Mesendoderm (in vitro differentiated cells): ENCODE data around the gene BCL6B.
"Not testable (repeated sequence)": the region's sequence is repeated elsewhere in the genome, so short reads cannot be mapped to it uniquely, and the experiment has no call there.

ENCODE experiments used
- DNase-seq: peaks from one replicate; pipeline ENCODE4 v3.0.0; 2013
- H2AK5ac ChIP-seq: 2 replicates; pipeline ENCODE4 v1.6.1; 2013; ENCODE audit warnings: low read length, inconsistent platforms
- H2BK120ac ChIP-seq: 2 replicates; pipeline ENCODE4 v1.6.1; 2013; ENCODE audit warnings: low read depth, mild to moderate bottlenecking, low read length, moderate library complexity, mixed read lengths
- H2BK15ac ChIP-seq: replicated peaks from 2 replicates; pipeline ENCODE4 v1.6.1; 2013; ENCODE audit warnings: low read depth, mild to moderate bottlenecking, moderate library complexity
- H2BK5ac ChIP-seq: 2 replicates; pipeline ENCODE4 v1.6.1; 2013; ENCODE audit warnings: low read length, inconsistent platforms
- H3K18ac ChIP-seq: 2 replicates; pipeline ENCODE4 v1.6.1; 2013; ENCODE audit warnings: mild to moderate bottlenecking, low read length, mixed read lengths
- H3K23ac ChIP-seq: one replicate; pipeline ENCODE4 v1.6.1; 2013; ENCODE audit warnings: low read length
- H3K27ac ChIP-seq: 2 replicates; pipeline ENCODE4 v1.5.1; 2013; ENCODE audit warnings: low read depth, mild to moderate bottlenecking, inconsistent platforms, low read length, moderate library complexity
- H3K27me3 ChIP-seq: 2 replicates; pipeline ENCODE4 v1.6.1; 2013; ENCODE audit warnings: low read length, control low read depth, mild to moderate bottlenecking, inconsistent platforms; ENCODE audit not compliant: insufficient read depth, poor library complexity
- H3K36me3 ChIP-seq: 2 replicates; pipeline ENCODE4 v1.6.1; 2013; ENCODE audit warnings: low read length, inconsistent platforms; ENCODE audit not compliant: control insufficient read depth, insufficient read depth
- H3K4ac ChIP-seq: one replicate; pipeline ENCODE4 v1.6.1; 2013; ENCODE audit warnings: low read depth, mild to moderate bottlenecking, low read length, moderate library complexity
- H3K4me1 ChIP-seq: 2 replicates; pipeline ENCODE4 v1.6.1; 2013; ENCODE audit warnings: low read depth, low read length, inconsistent platforms; ENCODE audit not compliant: control insufficient read depth
- H3K4me2 ChIP-seq: 2 replicates; pipeline ENCODE4 v1.6.1; 2013; ENCODE audit warnings: low read length
- H3K4me3 ChIP-seq: 2 replicates; pipeline ENCODE4 v1.5.1; 2013; ENCODE audit warnings: mild to moderate bottlenecking, low read length
- H3K56ac ChIP-seq: one replicate; pipeline ENCODE4 v1.6.1; 2013; ENCODE audit warnings: low read length
- H3K79me1 ChIP-seq: 2 replicates; pipeline ENCODE4 v1.6.1; 2013; ENCODE audit warnings: low read length, inconsistent platforms
- H3K79me2 ChIP-seq: 2 replicates; pipeline ENCODE4 v1.6.1; 2013; ENCODE audit warnings: mild to moderate bottlenecking, low read length; ENCODE audit not compliant: control insufficient read depth, insufficient read depth
- H3K9ac ChIP-seq: 2 replicates; pipeline ENCODE4 v1.6.1; 2013; ENCODE audit warnings: low read length, inconsistent platforms
- H4K5ac ChIP-seq: one replicate; pipeline ENCODE4 v1.6.1; 2013; ENCODE audit warnings: low read length
- H4K8ac ChIP-seq: one replicate; pipeline ENCODE4 v1.6.1; 2013; ENCODE audit warnings: low read depth, mild to moderate bottlenecking, control low read depth, low read length, moderate library complexity
- WGBS: extraction: QIAGEN DNeasy Blood & Tissue Kit; methylation state at CpG from one replicate; pipeline ENCODE4 v1.1.7; 2013; ENCODE audit warnings: low lambda C conversion rate, missing lambda C conversion rate; ENCODE audit not compliant: insufficient coverage; ENCODE audit errors: extremely low coverage; 5-methylcytosine and 5-hydroxymethylcytosine counted together

Gene BCL6B

GRCh38 chr17:6993613-6994056, 29.2 kb upstream of the BCL6B start:
- not testable (repeated sequence) for H3K36me3 ChIP-seq

GRCh38 chr17:6994118-6994598, 28.7 kb upstream of the BCL6B start:
- Histone ChIP-seq H3K56ac (no peak overlapping the region), H3K23ac (no peak overlapping the region), H3K27me3 (peaks cover 2% of the 10 kb centered on the region), H2BK15ac (no peak overlapping the region), H3K79me2 (no peaks in the 10 kb centered on the region), H4K5ac (no peak overlapping the region), H3K18ac (no peak overlapping the region), H2BK5ac (no peak overlapping the region), H3K4me3 (no peak overlapping the region), H3K79me1 (no peaks in the 10 kb centered on the region), H3K4me1 (no peaks in the 10 kb centered on the region), H2AK5ac (no peak overlapping the region), H3K9ac (no peak overlapping the region), H3K4ac (no peak overlapping the region), H4K8ac (no peak overlapping the region), H3K36me3 (no peaks in the 10 kb centered on the region), H3K27ac (no peak overlapping the region), H2BK120ac (no peak overlapping the region), H3K4me2 (no peak overlapping the region)
- WGBS: no CpG with 5 or more reads among the region's 10 CpGs
- no peak for DNase-seq

More at GRCh38 chr17:6993613-6994056, 29.2 kb upstream of the BCL6B start:
- H2BK120ac ChIP-seq, H3K79me1 ChIP-seq, H3K4me3 ChIP-seq, H3K4me2 ChIP-seq, H2BK15ac ChIP-seq, H4K8ac ChIP-seq, H3K4me1 ChIP-seq, H2BK5ac ChIP-seq, H3K56ac ChIP-seq, H3K27ac ChIP-seq, H3K27me3 ChIP-seq, H3K18ac ChIP-seq, H3K23ac ChIP-seq, H4K5ac ChIP-seq, H2AK5ac ChIP-seq, H3K9ac ChIP-seq, H3K79me2 ChIP-seq, DNase-seq, H3K4ac ChIP-seq: not testable (repeated sequence)
- no CpG with 5 or more reads among the region's 5 CpGs for WGBS

GRCh38 chr17:6994666-6995256, 28.1 kb upstream of the BCL6B start:
- H3K4ac ChIP-seq: no peak overlapping the region
- H2BK5ac ChIP-seq: no peak overlapping the region
- H2BK15ac ChIP-seq: no peak overlapping the region
- no peak overlapping the region for H4K5ac ChIP-seq
- H3K79me2 ChIP-seq: no peaks in the 10 kb centered on the region
- no peaks in the 10 kb centered on the region for H3K79me1 ChIP-seq
- peak overlapping the region; percentile 74 for H3K9ac ChIP-seq
- H3K4me2 ChIP-seq: no peak overlapping the region
- no peaks in the 10 kb centered on the region for H3K36me3 ChIP-seq
- H2AK5ac ChIP-seq: no peak overlapping the region
- no peak for DNase-seq
- no peaks in the 10 kb centered on the region for H3K4me1 ChIP-seq
- H4K8ac ChIP-seq: no peak overlapping the region
- H3K18ac ChIP-seq: no peak overlapping the region
- H3K56ac ChIP-seq: peak overlapping the region; percentile 85
- H2BK120ac ChIP-seq: no peak overlapping the region
- no peak overlapping the region for H3K23ac ChIP-seq
- no CpG with 5 or more reads among the region's 9 CpGs for WGBS
- no peak overlapping the region for H3K4me3 ChIP-seq
- peaks cover 2% of the 10 kb centered on the region for H3K27me3 ChIP-seq
- no peak overlapping the region for H3K27ac ChIP-seq

- Histone ChIP-seq H3K79me2 (no peaks in the 10 kb centered on the region), H4K5ac (no peak within 1 kb of the TSS), H3K27me3 (peaks cover 2% of the 10 kb centered on the region), H3K18ac (no peak within 1 kb of the TSS), H3K79me1 (no peaks in the 10 kb centered on the region), H3K23ac (peak within 1 kb of the TSS; percentile 89), H3K27ac (no peak within 1 kb of the TSS), H2BK15ac (no peak within 1 kb of the TSS), H3K4me3 (peak within 1 kb of the TSS; percentile 35), H3K36me3 (no peaks in the 10 kb centered on the region), H3K4me1 (no peaks in the 10 kb centered on the region), H2AK5ac (no peak within 1 kb of the TSS), H2BK5ac (no peak within 1 kb of the TSS), H4K8ac (no peak within 1 kb of the TSS), H3K9ac (peak within 1 kb of the TSS; percentile 74), H3K4ac (no peak within 1 kb of the TSS), H3K4me2 (peak within 1 kb of the TSS; percentile 93), H2BK120ac (no peak within 1 kb of the TSS), H3K56ac (peak within 1 kb of the TSS; percentile 85)
- peak; percentile 72 for DNase-seq
- WGBS: no CpG with 5 or more reads among the region's 64 CpGs
Observed at GRCh38 chr17:6995500-6996255, 27.2 kb upstream of the BCL6B start, which contains the start of gene ALOX12. ALOX12 (plus strand) TSS chr17:6996049; CDS start chr17:6996118, 69 bp downstream.

GRCh38 chr17:6996256-6997011, 26.4 kb upstream of the BCL6B start:
- H3K4me2 ChIP-seq: peak overlapping the region; percentile 93
- H4K8ac ChIP-seq: no peak overlapping the region
- no peak overlapping the region for H3K18ac ChIP-seq
- no peaks in the 10 kb centered on the region for H3K36me3 ChIP-seq
- H3K4ac ChIP-seq: no peak overlapping the region
- no peak overlapping the region for H3K23ac ChIP-seq
- H3K9ac ChIP-seq: peak overlapping the region; percentile 74
- H2BK5ac ChIP-seq: no peak overlapping the region
- H3K4me1 ChIP-seq: no peaks in the 10 kb centered on the region
- DNase-seq: peak; percentile 29
- no CpG with 5 or more reads among the region's 58 CpGs for WGBS
- peak overlapping the region; percentile 77 for H3K56ac ChIP-seq
- H2BK15ac ChIP-seq: no peak overlapping the region
- H3K79me1 ChIP-seq: no peaks in the 10 kb centered on the region
- no peak overlapping the region for H3K4me3 ChIP-seq
- no peak overlapping the region for H3K27ac ChIP-seq
- H3K79me2 ChIP-seq: no peaks in the 10 kb centered on the region
- no peak overlapping the region for H4K5ac ChIP-seq
- peaks cover 2% of the 10 kb centered on the region for H3K27me3 ChIP-seq
- H2AK5ac ChIP-seq: no peak overlapping the region
- H2BK120ac ChIP-seq: no peak overlapping the region
